GM23338 (cell line): ENCODE data around the gene GUCA2A.

Experiments used
- CREB1 ChIP-seq: fragments of 250-450 bp; sonication (Bioruptor Pico); IDR thresholded peaks from 2 replicates; pipeline ENCODE4 v1.5.0; 2020; ENCODE audit warnings: low read depth, mild to moderate bottlenecking, moderate library complexity
- EZH2 ChIP-seq: fragments of 200-600 bp; sonication (generic); IDR thresholded peaks from one replicate; pipeline ENCODE4 v1.8.0; 2017; ENCODE audit warnings: antibody characterized with exemption, mild to moderate bottlenecking, low read depth; ENCODE audit not compliant: unreplicated experiment
- EZH2phosphoT487 ChIP-seq: fragments of 200-600 bp; sonication (generic); IDR thresholded peaks from one replicate; pipeline ENCODE4 v1.8.1; 2018; ENCODE audit warnings: antibody characterized with exemption; ENCODE audit not compliant: unreplicated experiment
- POLR2AphosphoS5 ChIP-seq: IDR thresholded peaks from 2 replicates; pipeline ENCODE4 v1.6.1; 2016; ENCODE audit warnings: antibody characterized with exemption, low read depth
- TF ChIP-seq, protein P1 (sequence below), 2 experiments: fragments of 200-600 bp in 1 of 2; sonication (generic) in 1 of 2; conservative IDR thresholded peaks; 2 replicates each; pipeline versions ENCODE4 v1.5.1 to v1.6.1; 2016 to 2017; ENCODE audit warnings: antibody characterized with exemption in 2 of 2, low read depth in 2 of 2, mild to moderate bottlenecking in 2 of 2, moderate library complexity in 1 of 2
- TF ChIP-seq, protein P2 (sequence below): IDR thresholded peaks from one replicate; pipeline ENCODE4 v1.6.1; 2018; ENCODE audit warnings: antibody characterized with exemption; ENCODE audit not compliant: unreplicated experiment

DNA sequence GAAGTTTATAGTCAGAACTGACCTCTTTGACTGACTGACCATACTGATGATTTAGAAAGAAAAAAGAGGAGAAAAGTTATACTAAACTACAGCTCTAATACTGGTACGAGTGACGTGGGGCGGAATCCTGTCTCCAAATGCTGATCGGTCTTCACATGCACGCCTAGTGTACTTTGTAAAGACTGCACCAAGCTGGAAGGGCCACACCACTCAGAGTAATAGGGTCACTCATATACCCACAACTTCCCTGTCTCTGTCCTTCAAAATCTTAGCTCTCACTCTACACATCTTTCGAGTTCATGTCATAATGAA, 19.4 kb upstream of the GUCA2A start:
- TF ChIP-seq, protein P1, sequence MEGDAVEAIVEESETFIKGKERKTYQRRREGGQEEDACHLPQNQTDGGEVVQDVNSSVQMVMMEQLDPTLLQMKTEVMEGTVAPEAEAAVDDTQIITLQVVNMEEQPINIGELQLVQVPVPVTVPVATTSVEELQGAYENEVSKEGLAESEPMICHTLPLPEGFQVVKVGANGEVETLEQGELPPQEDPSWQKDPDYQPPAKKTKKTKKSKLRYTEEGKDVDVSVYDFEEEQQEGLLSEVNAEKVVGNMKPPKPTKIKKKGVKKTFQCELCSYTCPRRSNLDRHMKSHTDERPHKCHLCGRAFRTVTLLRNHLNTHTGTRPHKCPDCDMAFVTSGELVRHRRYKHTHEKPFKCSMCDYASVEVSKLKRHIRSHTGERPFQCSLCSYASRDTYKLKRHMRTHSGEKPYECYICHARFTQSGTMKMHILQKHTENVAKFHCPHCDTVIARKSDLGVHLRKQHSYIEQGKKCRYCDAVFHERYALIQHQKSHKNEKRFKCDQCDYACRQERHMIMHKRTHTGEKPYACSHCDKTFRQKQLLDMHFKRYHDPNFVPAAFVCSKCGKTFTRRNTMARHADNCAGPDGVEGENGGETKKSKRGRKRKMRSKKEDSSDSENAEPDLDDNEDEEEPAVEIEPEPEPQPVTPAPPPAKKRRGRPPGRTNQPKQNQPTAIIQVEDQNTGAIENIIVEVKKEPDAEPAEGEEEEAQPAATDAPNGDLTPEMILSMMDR (conservative IDR thresholded peaks at IDR 0.05; ENCODE audit: low read depth in 2 of 2), result no peak
- TF ChIP-seq EZH2 (no peak), EZH2phosphoT487 (no peak), POLR2AphosphoS5 (no peak), CREB1 (CRISPR knock-in tag) (no peak)
- TF ChIP-seq, protein P2, sequence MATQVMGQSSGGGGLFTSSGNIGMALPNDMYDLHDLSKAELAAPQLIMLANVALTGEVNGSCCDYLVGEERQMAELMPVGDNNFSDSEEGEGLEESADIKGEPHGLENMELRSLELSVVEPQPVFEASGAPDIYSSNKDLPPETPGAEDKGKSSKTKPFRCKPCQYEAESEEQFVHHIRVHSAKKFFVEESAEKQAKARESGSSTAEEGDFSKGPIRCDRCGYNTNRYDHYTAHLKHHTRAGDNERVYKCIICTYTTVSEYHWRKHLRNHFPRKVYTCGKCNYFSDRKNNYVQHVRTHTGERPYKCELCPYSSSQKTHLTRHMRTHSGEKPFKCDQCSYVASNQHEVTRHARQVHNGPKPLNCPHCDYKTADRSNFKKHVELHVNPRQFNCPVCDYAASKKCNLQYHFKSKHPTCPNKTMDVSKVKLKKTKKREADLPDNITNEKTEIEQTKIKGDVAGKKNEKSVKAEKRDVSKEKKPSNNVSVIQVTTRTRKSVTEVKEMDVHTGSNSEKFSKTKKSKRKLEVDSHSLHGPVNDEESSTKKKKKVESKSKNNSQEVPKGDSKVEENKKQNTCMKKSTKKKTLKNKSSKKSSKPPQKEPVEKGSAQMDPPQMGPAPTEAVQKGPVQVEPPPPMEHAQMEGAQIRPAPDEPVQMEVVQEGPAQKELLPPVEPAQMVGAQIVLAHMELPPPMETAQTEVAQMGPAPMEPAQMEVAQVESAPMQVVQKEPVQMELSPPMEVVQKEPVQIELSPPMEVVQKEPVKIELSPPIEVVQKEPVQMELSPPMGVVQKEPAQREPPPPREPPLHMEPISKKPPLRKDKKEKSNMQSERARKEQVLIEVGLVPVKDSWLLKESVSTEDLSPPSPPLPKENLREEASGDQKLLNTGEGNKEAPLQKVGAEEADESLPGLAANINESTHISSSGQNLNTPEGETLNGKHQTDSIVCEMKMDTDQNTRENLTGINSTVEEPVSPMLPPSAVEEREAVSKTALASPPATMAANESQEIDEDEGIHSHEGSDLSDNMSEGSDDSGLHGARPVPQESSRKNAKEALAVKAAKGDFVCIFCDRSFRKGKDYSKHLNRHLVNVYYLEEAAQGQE, result no peak
